HG02981 (cell line): ENCODE data around the gene NUP58.

ENCODE experiments used
- ATAC-seq: cut with Tn5 transposase; IDR thresholded peaks from one replicate; pipeline ENCODE4 v1.9.1; 2021; ENCODE audit warnings: mild to moderate bottlenecking, moderate library complexity; ENCODE audit not compliant: unreplicated experiment

Gene NUP58

GRCh38 chr13:25375727-25376358 is 74.4 kb downstream of the NUP58 start:
- ATAC-seq: no peak

GRCh38 chr13:25377244-25377962 is 76.0 kb downstream of the NUP58 start:
- ATAC-seq: no peak

GRCh38 chr13:25378528-25378927 is 77.1 kb downstream of the NUP58 start:
- ATAC-seq: no peak

GRCh38 chr13:25379011-25379410 is 77.6 kb downstream of the NUP58 start:
- no peak for ATAC-seq

- no peak for ATAC-seq
Measured at GRCh38 chr13:25380082-25380481, 78.7 kb downstream of the NUP58 start.

GRCh38 chr13:25380741-25381324 is 79.4 kb downstream of the NUP58 start:
- ATAC-seq: no peak

- ATAC-seq: no peak
Measured at GRCh38 chr13:25384758-25385410, 83.5 kb downstream of the NUP58 start.

- ATAC-seq: no peak
Measured at GRCh38 chr13:25391932-25392331, 90.5 kb downstream of the NUP58 start.
